ENCODE data around the gene STK33. TPM values are rescaled to one million over a fixed set of nuclear protein-coding genes. Genes with fewer than 3 reads are reported as not detected.

Gene STK33
- total and polyA plus RNA-seq, 2 donors, result 6.7 to 11.0 TPM

- 91% methylated on average over 4 of the region's 4 CpGs for WGBS
- H3K27ac ChIP-seq (ENCODE audit: low read depth), result no peak overlapping the region
- H3K36me3 ChIP-seq (ENCODE audit: insufficient read depth), result no peaks in the 10 kb centered on the region
- no peaks in the 10 kb centered on the region for H3K4me1 ChIP-seq (ENCODE audit: insufficient read depth)
- no peak overlapping the region for H3K4me3 ChIP-seq (ENCODE audit: low read depth, low read length)
- no peak for DNase-seq (ENCODE audit: extremely low spot score)
Observed at GRCh38 chr11:8614497-8614896, 20.5 kb upstream of the STK33 start.

DNA sequence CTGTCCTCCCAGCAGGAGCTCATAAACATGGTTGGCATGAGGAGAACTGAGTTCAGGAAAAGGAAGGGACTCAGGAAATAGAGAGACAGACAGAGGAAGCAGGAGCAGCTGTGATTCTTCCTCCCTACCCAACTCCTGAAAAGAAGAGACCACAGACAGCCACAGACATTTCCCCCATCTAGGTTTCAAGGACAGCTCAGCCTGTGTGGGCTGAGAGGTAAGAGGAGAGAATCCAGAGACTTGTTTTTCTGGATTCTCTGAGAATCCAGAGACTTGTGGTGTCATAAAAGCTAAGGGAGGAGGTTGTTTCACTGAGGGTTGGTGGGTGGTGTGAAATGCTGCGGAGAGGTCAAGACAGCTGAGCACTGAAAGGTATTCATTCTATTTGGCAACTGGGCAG is 19.0 kb upstream of the STK33 start:
- no peak overlapping the region for H3K27ac ChIP-seq (ENCODE audit: low read depth)
- DNase-seq (ENCODE audit: extremely low spot score), result no peak
- H3K4me1 ChIP-seq (ENCODE audit: insufficient read depth), result no peaks in the 10 kb centered on the region
- no peak overlapping the region for H3K4me3 ChIP-seq (ENCODE audit: low read depth, low read length)
- H3K36me3 ChIP-seq (ENCODE audit: insufficient read depth), result no peaks in the 10 kb centered on the region
- 90% methylated on average over 1 of the region's 1 CpG for WGBS

- no peaks in the 10 kb centered on the region for H3K4me1 ChIP-seq (ENCODE audit: insufficient read depth)
- WGBS, result 87% methylated on average over 5 of the region's 5 CpGs
- DNase-seq (ENCODE audit: extremely low spot score), result no peak
- no peak overlapping the region for H3K4me3 ChIP-seq (ENCODE audit: low read depth, low read length)
- H3K27ac ChIP-seq (ENCODE audit: low read depth), result no peak overlapping the region
- H3K36me3 ChIP-seq (ENCODE audit: insufficient read depth), result no peaks in the 10 kb centered on the region
Observed at GRCh38 chr11:8612522-8612921, 18.5 kb upstream of the STK33 start.

DNA sequence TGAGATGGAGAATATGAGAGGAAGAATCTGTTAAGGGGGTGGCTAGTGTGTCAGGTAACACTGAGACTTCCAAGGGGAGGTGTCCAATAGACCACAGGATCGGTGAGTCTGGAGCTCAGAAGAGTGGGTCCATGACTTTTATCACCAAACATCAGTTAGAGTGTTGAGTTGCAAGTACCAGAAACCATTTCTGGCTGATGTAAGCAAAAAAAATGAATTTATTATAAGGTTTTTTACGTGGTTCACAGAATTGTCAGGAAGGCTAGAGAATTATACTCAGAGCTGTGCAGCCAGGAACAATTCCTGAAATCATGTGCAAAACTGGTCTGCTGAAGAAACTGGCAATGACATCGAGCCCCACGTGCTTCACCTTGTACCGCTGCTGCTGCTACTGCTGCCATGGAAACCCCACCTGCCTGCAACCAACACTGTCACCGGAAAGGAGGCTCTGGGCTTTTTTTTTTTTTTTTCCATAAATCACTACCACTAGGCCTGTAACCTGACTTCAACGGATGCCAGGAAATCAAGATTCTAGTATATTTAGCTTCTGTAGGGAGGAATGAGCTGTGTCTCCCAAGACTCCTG is 16.6 kb upstream of the STK33 start:
- no peak for DNase-seq (ENCODE audit: extremely low spot score)
- H3K4me3 ChIP-seq (ENCODE audit: low read depth, low read length), result no peak overlapping the region
- no peaks in the 10 kb centered on the region for H3K4me1 ChIP-seq (ENCODE audit: insufficient read depth)
- H3K36me3 ChIP-seq (ENCODE audit: insufficient read depth), result no peaks in the 10 kb centered on the region
- 42% methylated on average over 7 of the region's 7 CpGs for WGBS
- no peak overlapping the region for H3K27ac ChIP-seq (ENCODE audit: low read depth)

DNA sequence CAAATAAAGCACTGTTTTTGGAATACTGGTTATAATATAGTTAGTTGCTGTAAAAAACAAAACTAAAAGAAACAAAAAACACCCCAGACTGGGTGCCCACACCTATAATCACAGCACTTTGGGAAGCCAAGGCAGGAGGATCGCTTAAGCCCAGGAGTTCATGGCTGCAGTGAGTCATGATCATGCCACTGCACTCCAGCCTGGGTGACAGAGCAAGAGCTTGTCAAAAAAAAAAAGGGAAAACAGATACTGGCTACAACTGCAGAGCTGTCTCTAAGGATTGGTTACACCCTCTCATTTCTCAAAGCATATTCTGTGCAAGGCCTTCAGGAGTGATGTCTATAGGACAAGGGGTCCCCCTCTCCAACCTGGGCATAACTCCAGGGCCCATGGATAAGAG is 14.6 kb upstream of the STK33 start:
- WGBS, result 72% methylated on average over 1 of the region's 1 CpG
- no peaks in the 10 kb centered on the region for H3K4me1 ChIP-seq (ENCODE audit: insufficient read depth)
- DNase-seq (ENCODE audit: extremely low spot score), result no peak
- no peak overlapping the region for H3K4me3 ChIP-seq (ENCODE audit: low read depth, low read length)
- H3K27ac ChIP-seq (ENCODE audit: low read depth), result no peak overlapping the region
- no peaks in the 10 kb centered on the region for H3K36me3 ChIP-seq (ENCODE audit: insufficient read depth)

- no peak for DNase-seq (ENCODE audit: extremely low spot score)
- Histone ChIP-seq H3K36me3 (ENCODE audit: insufficient read depth) (no peaks in the 10 kb centered on the region), H3K4me3 (ENCODE audit: low read depth, low read length) (no peak overlapping the region), H3K27ac (ENCODE audit: low read depth) (no peak overlapping the region), H3K4me1 (ENCODE audit: insufficient read depth) (no peaks in the 10 kb centered on the region)
- WGBS, result 87% methylated on average over 1 of the region's 1 CpG
Observed at GRCh38 chr11:8605971-8606563, 12.0 kb upstream of the STK33 start.

GRCh38 chr11:8604078-8604723 is 10.2 kb upstream of the STK33 start:
- H3K36me3 ChIP-seq (ENCODE audit: insufficient read depth), result no peaks in the 10 kb centered on the region
- H3K4me1 ChIP-seq (ENCODE audit: insufficient read depth), result no peaks in the 10 kb centered on the region
- no peak overlapping the region for H3K4me3 ChIP-seq (ENCODE audit: low read depth, low read length)
- H3K27ac ChIP-seq (ENCODE audit: low read depth), result no peak overlapping the region
- 15% methylated on average over 9 of the region's 9 CpGs for WGBS
- no peak for DNase-seq (ENCODE audit: extremely low spot score)

DNA sequence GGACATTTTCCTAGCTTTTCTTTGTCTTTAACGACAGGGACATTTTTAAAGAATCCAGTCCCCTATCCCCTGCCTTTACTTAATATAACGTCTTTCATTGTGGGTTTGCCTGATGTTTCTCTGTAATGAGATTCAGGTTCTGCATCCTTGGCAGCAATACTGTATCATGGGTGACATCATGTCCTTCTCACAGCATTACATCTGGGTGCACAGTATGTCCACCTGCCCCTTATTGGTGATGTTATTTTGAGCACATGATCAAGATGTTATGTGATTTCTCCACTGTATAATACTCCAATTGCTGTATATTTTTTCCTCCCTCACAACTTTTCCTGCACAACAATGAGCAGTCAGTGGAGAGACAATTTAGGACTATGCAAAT is 9.7 kb upstream of the STK33 start:
- no peak overlapping the region for H3K4me3 ChIP-seq (ENCODE audit: low read depth, low read length)
- no peak for DNase-seq (ENCODE audit: extremely low spot score)
- H3K4me1 ChIP-seq (ENCODE audit: insufficient read depth), result no peaks in the 10 kb centered on the region
- 77% methylated on average over 2 of the region's 2 CpGs for WGBS
- H3K36me3 ChIP-seq (ENCODE audit: insufficient read depth), result no peaks in the 10 kb centered on the region
- H3K27ac ChIP-seq (ENCODE audit: low read depth), result no peak overlapping the region

DNA sequence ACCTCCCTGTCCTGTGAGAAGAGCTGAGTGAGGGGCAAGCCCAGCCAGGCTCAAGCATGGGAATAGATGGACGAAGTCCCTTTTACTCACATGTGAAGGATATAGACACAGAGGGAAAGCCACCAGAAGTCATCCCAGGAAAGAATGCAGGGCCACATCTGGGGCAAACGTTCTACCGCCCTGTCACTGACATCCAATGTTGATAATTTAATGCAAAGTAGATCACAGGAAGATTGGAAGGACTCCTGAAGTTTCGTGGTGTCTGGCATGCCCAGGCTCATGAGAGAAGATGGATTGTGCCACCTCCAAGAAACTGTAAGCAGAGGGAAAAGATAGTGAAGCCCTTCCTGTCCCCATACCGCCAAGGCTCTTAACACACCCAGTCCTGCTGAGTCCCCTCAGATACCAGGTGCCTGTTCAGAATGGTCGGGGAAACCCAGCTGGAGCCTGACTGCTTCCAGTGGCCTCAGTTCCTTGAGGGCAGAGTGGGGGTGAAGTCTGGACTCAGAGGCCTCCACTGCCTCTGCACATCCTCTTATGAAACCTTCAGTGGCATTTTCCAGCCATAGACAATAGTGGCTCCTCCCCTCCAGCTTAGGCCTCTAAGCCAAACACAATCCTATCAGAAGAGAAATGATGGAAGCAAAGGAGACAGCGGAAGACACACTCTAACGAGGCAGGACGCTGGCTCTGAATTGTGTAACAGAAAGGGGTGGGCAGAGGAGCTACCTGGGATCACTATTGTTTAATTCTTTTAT is 7.5 kb upstream of the STK33 start:
- H3K4me1 ChIP-seq (ENCODE audit: insufficient read depth), result no peaks in the 10 kb centered on the region
- H3K27ac ChIP-seq (ENCODE audit: low read depth), result no peak overlapping the region
- WGBS, result 81% methylated on average over 9 of the region's 9 CpGs
- H3K4me3 ChIP-seq (ENCODE audit: low read depth, low read length), result no peak overlapping the region
- H3K36me3 ChIP-seq (ENCODE audit: insufficient read depth), result no peaks in the 10 kb centered on the region
- no peak for DNase-seq (ENCODE audit: extremely low spot score)

- H3K4me3 ChIP-seq (ENCODE audit: low read depth, low read length), result no peak overlapping the region
- no peak for DNase-seq (ENCODE audit: extremely low spot score)
- H3K4me1 ChIP-seq (ENCODE audit: insufficient read depth), result no peaks in the 10 kb centered on the region
- no peak overlapping the region for H3K27ac ChIP-seq (ENCODE audit: low read depth)
- WGBS, result 89% methylated on average over 1 of the region's 1 CpG
- H3K36me3 ChIP-seq (ENCODE audit: insufficient read depth), result no peaks in the 10 kb centered on the region
Observed at GRCh38 chr11:8598506-8598905, 4.5 kb upstream of the STK33 start.

DNA sequence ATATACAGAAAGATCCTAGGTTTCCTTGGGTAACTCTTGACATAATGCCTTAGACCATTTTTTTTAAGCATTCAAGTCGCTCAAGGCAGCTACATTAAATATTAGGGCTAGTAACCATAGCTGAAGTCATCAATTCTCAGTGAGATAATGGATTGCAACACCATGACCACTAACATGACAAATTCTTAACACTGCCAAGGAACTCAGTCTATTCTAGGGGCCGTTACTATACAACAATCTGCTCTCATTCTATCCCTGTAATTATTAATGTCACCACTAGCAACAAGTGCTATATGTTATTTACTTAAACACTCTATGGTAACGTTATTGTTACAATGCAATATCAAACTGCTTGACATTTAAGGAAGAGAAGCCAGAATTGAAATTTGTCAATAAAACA is 3.2 kb upstream of the STK33 start:
- no peak for DNase-seq (ENCODE audit: extremely low spot score)
- Histone ChIP-seq H3K4me1 (ENCODE audit: insufficient read depth) (no peaks in the 10 kb centered on the region), H3K36me3 (ENCODE audit: insufficient read depth) (no peaks in the 10 kb centered on the region), H3K27ac (ENCODE audit: low read depth) (no peak overlapping the region), H3K4me3 (ENCODE audit: low read depth, low read length) (no peak overlapping the region)
- WGBS, result 47% methylated on average over 3 of the region's 3 CpGs

DNA sequence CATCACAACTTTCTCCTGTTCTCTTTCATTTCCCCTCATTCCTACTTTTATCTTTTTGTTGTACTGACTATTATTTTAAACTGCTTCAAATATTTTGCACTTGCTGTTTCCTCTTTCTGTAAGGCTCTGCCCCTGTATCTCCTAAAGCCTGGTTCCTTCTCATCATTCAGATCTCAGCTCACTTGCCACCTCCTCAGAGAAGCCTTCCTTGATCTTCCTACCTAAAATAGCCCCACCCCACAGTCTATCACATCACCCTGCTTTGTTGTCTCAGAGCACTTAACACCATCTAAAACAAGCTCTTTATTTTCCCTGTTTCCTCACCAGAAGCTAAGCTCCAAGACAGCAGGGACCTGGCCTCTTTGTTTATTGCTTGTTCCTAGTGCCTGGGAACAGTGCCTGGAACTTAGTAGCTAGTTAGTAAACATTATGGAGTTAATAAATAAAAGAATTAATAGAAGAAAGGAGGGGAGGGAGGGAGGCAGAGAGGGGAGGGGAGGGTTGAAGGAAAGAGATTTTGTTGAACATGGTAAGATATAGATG is 2.5 kb upstream of the STK33 start:
- no peaks in the 10 kb centered on the region for H3K36me3 ChIP-seq (ENCODE audit: insufficient read depth)
- DNase-seq (ENCODE audit: extremely low spot score), result no peak
- H3K4me1 ChIP-seq (ENCODE audit: insufficient read depth), result no peaks in the 10 kb centered on the region
- H3K4me3 ChIP-seq (ENCODE audit: low read depth, low read length), result no peak overlapping the region
- no peak overlapping the region for H3K27ac ChIP-seq (ENCODE audit: low read depth)

- DNase-seq (ENCODE audit: extremely low spot score), result no peak
- Histone ChIP-seq H3K4me1 (ENCODE audit: insufficient read depth) (no peaks in the 10 kb centered on the region), H3K4me3 (ENCODE audit: low read depth, low read length) (peak overlapping the region; percentile 67), H3K36me3 (ENCODE audit: insufficient read depth) (no peaks in the 10 kb centered on the region), H3K27ac (ENCODE audit: low read depth) (no peak overlapping the region)
- 15% methylated on average over 7 of the region's 7 CpGs for WGBS
Observed at GRCh38 chr11:8593455-8593854, 573 bp downstream of the STK33 start.

DNA sequence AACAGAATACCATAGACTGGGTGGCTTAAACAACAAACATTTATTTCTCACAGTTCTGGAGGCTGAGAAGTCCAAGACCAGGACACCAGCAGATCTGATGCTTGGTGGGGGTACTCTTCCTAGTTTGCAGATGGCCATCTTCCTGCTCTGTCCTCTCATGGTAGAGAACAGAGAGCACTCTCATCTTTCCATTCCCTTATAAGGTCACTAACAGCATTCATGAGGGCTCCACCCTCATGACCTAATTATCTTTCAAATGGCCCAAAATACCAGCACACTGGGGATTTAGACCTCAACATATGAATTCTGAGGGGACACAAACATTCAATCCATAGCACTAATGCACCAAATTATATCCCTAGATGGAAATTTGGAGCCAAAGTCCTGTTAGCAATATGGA is 6.1 kb downstream of the STK33 start:
- no peak overlapping the region for H3K27ac ChIP-seq (ENCODE audit: low read depth)
- H3K4me3 ChIP-seq (ENCODE audit: low read depth, low read length), result no peak overlapping the region
- H3K4me1 ChIP-seq (ENCODE audit: insufficient read depth), result no peaks in the 10 kb centered on the region
- H3K36me3 ChIP-seq (ENCODE audit: insufficient read depth), result no peaks in the 10 kb centered on the region
- no peak for DNase-seq (ENCODE audit: extremely low spot score)

All from urinary bladder (tissue), 4 donors.